Liver (tissue), 9 donors: ENCODE measurements around the gene CFDP1. TPM values are rescaled to one million over a fixed set of nuclear protein-coding genes. Genes with fewer than 3 reads are reported as not detected.

Source experiments
- DNase-seq: peaks from one replicate; pipeline ENCODE4 v3.0.0-alpha.2; 2017; ENCODE audit warnings: low spot score
- H3K27ac ChIP-seq, 2 donors: one replicate each; pipeline ENCODE4 v1.7.0; 2013; ENCODE audit warnings: inconsistent platforms in 2 of 2, low read length in 2 of 2, control low read depth in 1 of 2, low read depth in 1 of 2, mild to moderate bottlenecking in 1 of 2
- H3K27me3 ChIP-seq, 4 donors: one replicate each; pipeline versions ENCODE4 v1.6.1 to v1.7.0; 2013; ENCODE audit warnings: low read length in 3 of 4, inconsistent platforms in 1 of 4, mild to moderate bottlenecking in 1 of 4, moderate library complexity in 1 of 4; ENCODE audit not compliant: control insufficient read depth in 4 of 4, insufficient read depth in 4 of 4
- H3K36me3 ChIP-seq, 4 donors: one replicate each; pipeline versions ENCODE4 v1.6.1 to v1.7.0; 2013; ENCODE audit warnings: low read length in 3 of 4, mild to moderate bottlenecking in 3 of 4, low read depth in 1 of 4, moderate library complexity in 1 of 4; ENCODE audit not compliant: control insufficient read depth in 4 of 4, insufficient read depth in 3 of 4
- H3K4me1 ChIP-seq, 4 donors: one replicate each; pipeline versions ENCODE4 v1.6.1 to v1.7.0; 2013; ENCODE audit warnings: low read length in 3 of 4, mild to moderate bottlenecking in 3 of 4, moderate library complexity in 1 of 4; ENCODE audit not compliant: control insufficient read depth in 4 of 4, insufficient read depth in 4 of 4
- H3K4me3 ChIP-seq, 3 donors: one replicate each; pipeline versions ENCODE4 v1.6.1 to v1.7.0; 2013; ENCODE audit warnings: low read length in 3 of 3, control low read depth in 1 of 3, low read depth in 1 of 3, mild to moderate bottlenecking in 1 of 3
- H3K9ac ChIP-seq, 2 donors: one replicate each; pipeline ENCODE4 v1.7.0; 2013; ENCODE audit warnings: low read length in 2 of 2, mild to moderate bottlenecking in 2 of 2, moderate library complexity in 2 of 2, control low read depth in 1 of 2, low read depth in 1 of 2
- H3K9me3 ChIP-seq, 4 donors: one replicate each; pipeline versions ENCODE4 v1.6.1 to v1.7.0; 2013; ENCODE audit warnings: low read length in 3 of 4; ENCODE audit not compliant: control insufficient read depth in 4 of 4
- ATF3 ChIP-seq: IDR thresholded peaks from 2 replicates; pipeline ENCODE4 v1.6.1; 2016; ENCODE audit warnings: antibody characterized with exemption
- EGR1 ChIP-seq, 2 donors: IDR thresholded peaks; 2 replicates each; pipeline ENCODE4 v1.6.1; 2016 to 2018; ENCODE audit warnings: antibody characterized with exemption in 2 of 2, low read depth in 2 of 2
- HNF4A ChIP-seq, 2 donors: conservative IDR thresholded peaks; 2 replicates each; pipeline ENCODE4 v1.6.1; 2016; ENCODE audit warnings: antibody characterized with exemption in 2 of 2, mild to moderate bottlenecking in 2 of 2
- HNF4G ChIP-seq: IDR thresholded peaks from 2 replicates; pipeline ENCODE4 v1.6.1; 2016; ENCODE audit warnings: antibody characterized with exemption
- JUND ChIP-seq, 2 donors: IDR thresholded peaks; 2 replicates each; pipeline ENCODE4 v1.6.1; 2016; ENCODE audit warnings: antibody characterized with exemption in 2 of 2
- NR2F2 ChIP-seq: IDR thresholded peaks from 2 replicates; pipeline ENCODE4 v1.6.1; 2016; ENCODE audit warnings: antibody characterized with exemption
- SP1 ChIP-seq: IDR thresholded peaks from 2 replicates; pipeline ENCODE4 v1.6.1; 2018; ENCODE audit warnings: antibody characterized with exemption, mild to moderate bottlenecking
- TAF1 ChIP-seq: conservative IDR thresholded peaks from 2 replicates; pipeline ENCODE4 v1.6.1; 2016; ENCODE audit warnings: antibody characterized with exemption, mild to moderate bottlenecking
- YY1 ChIP-seq: IDR thresholded peaks from 2 replicates; pipeline ENCODE4 v1.6.1; 2016; ENCODE audit warnings: antibody characterized with exemption, mild to moderate bottlenecking
- ZBTB33 ChIP-seq: IDR thresholded peaks from 2 replicates; pipeline ENCODE4 v1.6.1; 2016; ENCODE audit warnings: antibody characterized with exemption
- WGBS: extraction: QIAGEN DNeasy Blood & Tissue Kit; methylation state at CpG from one replicate; pipeline ENCODE4 v1.1.7; 2013; 5-methylcytosine and 5-hydroxymethylcytosine counted together
- polyA plus RNA-seq, 2 donors: library from polyadenylated mRNA; stranded (reverse) in 1 of 2; unstranded in 1 of 2; fragments of 200-250 nt in 1 of 2; fragments of >200 nt in 1 of 2; fragmentation: Nextera tagmentation in 1 of 2; extraction: Ambion mirVana in 1 of 2; gene quantifications; one replicate each; pipeline versions ENCODE4 v1.2.1 to v1.2.3, GENCODE V29; 2013 to 2015
- total RNA-seq, 2 donors: library from RNA; depleted of rRNA; stranded (reverse); fragments of >200 nt; gene quantifications; one replicate each; pipeline ENCODE4 v1.2.3, GENCODE V29; 2014
- TF ChIP-seq, protein P1 (sequence below): IDR thresholded peaks from 2 replicates; pipeline ENCODE4 v1.6.1; 2016; ENCODE audit warnings: antibody characterized with exemption, mild to moderate bottlenecking
- TF ChIP-seq, protein P2 (sequence below): IDR thresholded peaks from 2 replicates; pipeline ENCODE4 v1.6.1; 2016; ENCODE audit warnings: antibody characterized with exemption
- donor health status: healthy.
- donor health status: healthy.
- donor health status: healthy.
- donor health status: healthy.
- donor health status: healthy.

Gene CFDP1
- total and polyA plus RNA-seq, 4 donors, result 20.5 to 49.2 (median 33.9) TPM

- TF ChIP-seq, protein P1, sequence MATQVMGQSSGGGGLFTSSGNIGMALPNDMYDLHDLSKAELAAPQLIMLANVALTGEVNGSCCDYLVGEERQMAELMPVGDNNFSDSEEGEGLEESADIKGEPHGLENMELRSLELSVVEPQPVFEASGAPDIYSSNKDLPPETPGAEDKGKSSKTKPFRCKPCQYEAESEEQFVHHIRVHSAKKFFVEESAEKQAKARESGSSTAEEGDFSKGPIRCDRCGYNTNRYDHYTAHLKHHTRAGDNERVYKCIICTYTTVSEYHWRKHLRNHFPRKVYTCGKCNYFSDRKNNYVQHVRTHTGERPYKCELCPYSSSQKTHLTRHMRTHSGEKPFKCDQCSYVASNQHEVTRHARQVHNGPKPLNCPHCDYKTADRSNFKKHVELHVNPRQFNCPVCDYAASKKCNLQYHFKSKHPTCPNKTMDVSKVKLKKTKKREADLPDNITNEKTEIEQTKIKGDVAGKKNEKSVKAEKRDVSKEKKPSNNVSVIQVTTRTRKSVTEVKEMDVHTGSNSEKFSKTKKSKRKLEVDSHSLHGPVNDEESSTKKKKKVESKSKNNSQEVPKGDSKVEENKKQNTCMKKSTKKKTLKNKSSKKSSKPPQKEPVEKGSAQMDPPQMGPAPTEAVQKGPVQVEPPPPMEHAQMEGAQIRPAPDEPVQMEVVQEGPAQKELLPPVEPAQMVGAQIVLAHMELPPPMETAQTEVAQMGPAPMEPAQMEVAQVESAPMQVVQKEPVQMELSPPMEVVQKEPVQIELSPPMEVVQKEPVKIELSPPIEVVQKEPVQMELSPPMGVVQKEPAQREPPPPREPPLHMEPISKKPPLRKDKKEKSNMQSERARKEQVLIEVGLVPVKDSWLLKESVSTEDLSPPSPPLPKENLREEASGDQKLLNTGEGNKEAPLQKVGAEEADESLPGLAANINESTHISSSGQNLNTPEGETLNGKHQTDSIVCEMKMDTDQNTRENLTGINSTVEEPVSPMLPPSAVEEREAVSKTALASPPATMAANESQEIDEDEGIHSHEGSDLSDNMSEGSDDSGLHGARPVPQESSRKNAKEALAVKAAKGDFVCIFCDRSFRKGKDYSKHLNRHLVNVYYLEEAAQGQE, result no peak
Observed at GRCh38 chr16:75310541-75310940, 122.8 kb downstream of the CFDP1 start (continued).

GRCh38 chr16:75309899-75310430, 123.3 kb downstream of the CFDP1 start:
- Histone ChIP-seq H3K27ac (no peak overlapping the region), H3K9ac (no peak overlapping the region), H3K36me3 (no peaks in the 10 kb centered on the region), H3K4me3 (no peak overlapping the region), H3K9me3 (no peaks in the 10 kb centered on the region), H3K27me3 (no peaks in the 10 kb centered on the region), H3K4me1 (peaks cover 3 to 16% (median 9%) of the 10 kb centered on the region in 4 donors)
- no peak for DNase-seq
- peak in 1 of 2 donors; percentile 10 for TF ChIP-seq HNF4A (conservative IDR thresholded peaks at IDR 0.05)
- TF ChIP-seq YY1, result no peak
- WGBS, result 89% methylated on average over 1 of the region's 1 CpG

DNA sequence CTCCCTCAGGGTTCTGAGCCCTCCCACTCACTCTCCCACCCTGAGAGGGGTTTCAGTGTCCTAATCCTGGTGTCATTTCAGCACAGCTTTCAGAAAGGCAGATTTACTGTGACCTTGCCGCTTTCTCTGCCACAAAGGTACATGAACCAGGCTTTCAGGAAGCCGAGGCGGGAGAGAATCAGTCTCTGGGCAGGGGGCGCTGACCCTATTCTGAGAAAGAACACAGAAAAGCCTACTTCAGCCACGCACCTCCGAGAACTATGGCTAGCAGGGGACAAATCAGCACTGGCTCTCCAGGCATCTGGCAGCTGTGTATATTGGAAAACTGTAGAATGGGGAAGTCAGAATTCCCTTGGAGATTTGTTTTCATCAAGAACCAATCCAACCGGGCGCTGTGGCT, 124.1 kb downstream of the CFDP1 start:
- H3K4me1 ChIP-seq, result peaks cover 3 to 18% (median 9%) of the 10 kb centered on the region in 4 donors
- H3K9ac ChIP-seq, result no peak overlapping the region
- no peaks in the 10 kb centered on the region for H3K9me3 ChIP-seq
- no peak for DNase-seq
- H3K36me3 ChIP-seq, result no peaks in the 10 kb centered on the region
- no peaks in the 10 kb centered on the region for H3K27me3 ChIP-seq
- H3K4me3 ChIP-seq, result no peak overlapping the region
- no peak overlapping the region for H3K27ac ChIP-seq
- TF ChIP-seq TAF1 (no peak), JUND (IDR thresholded peaks at IDR 0.05) (no peak), SP1 (no peak), HNF4A (conservative IDR thresholded peaks at IDR 0.05) (no peak), ZBTB33 (no peak), NR2F2 (no peak), HNF4G (no peak), ATF3 (no peak), EGR1 (IDR thresholded peaks at IDR 0.05; ENCODE audit: low read depth in 2 of 2) (no peak)
- TF ChIP-seq, protein P2, sequence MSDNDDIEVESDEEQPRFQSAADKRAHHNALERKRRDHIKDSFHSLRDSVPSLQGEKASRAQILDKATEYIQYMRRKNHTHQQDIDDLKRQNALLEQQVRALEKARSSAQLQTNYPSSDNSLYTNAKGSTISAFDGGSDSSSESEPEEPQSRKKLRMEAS, result no peak
- TF ChIP-seq, protein P1, result no peak
- 97% methylated on average over 8 of the region's 8 CpGs for WGBS
